HG03432 (cell line): ENCODE results near the gene DPT.
"Not testable (repeated sequence)": the region's sequence is repeated elsewhere in the genome, so short reads cannot be mapped to it uniquely, and the experiment has no call there.

Source experiments
- ATAC-seq: cut with Tn5 transposase; IDR thresholded peaks from one replicate; pipeline ENCODE4 v1.9.1; 2021; ENCODE audit warnings: mild to moderate bottlenecking, moderate library complexity; ENCODE audit not compliant: unreplicated experiment

The DPT gene

GRCh38 chr1:168728473-168729404, at the start of gene DPT:
DPT (minus strand) TSS chr1:168729206; CDS start chr1:168729174, 32 bp downstream.
- no peak for ATAC-seq

- no peak for ATAC-seq
These were observed 46.4 kb upstream of the DPT start for GRCh38 chr1:168775366-168775765.

GRCh38 chr1:168774241-168774640, 45.2 kb upstream of the DPT start:
- no peak for ATAC-seq

- ATAC-seq, result no peak
These were observed 43.5 kb upstream of the DPT start for GRCh38 chr1:168772428-168773060.

- no peak for ATAC-seq
These were observed 42.2 kb upstream of the DPT start for GRCh38 chr1:168771104-168771630.

- ATAC-seq, result not testable (repeated sequence)
These were observed 40.9 kb upstream of the DPT start for GRCh38 chr1:168769893-168770292.

- ATAC-seq, result no peak
These were observed 39.0 kb upstream of the DPT start for GRCh38 chr1:168767894-168768584.

- no peak for ATAC-seq
These were observed 37.6 kb upstream of the DPT start for GRCh38 chr1:168766568-168766967.

GRCh38 chr1:168763031-168763430, 34.0 kb upstream of the DPT start:
- no peak for ATAC-seq

GRCh38 chr1:168762473-168762872, 33.5 kb upstream of the DPT start:
- no peak for ATAC-seq

GRCh38 chr1:168760781-168761180, 31.8 kb upstream of the DPT start:
- ATAC-seq, result no peak

- ATAC-seq, result no peak
These were observed 31.2 kb upstream of the DPT start for GRCh38 chr1:168760241-168760640.

GRCh38 chr1:168759077-168759476, 30.1 kb upstream of the DPT start:
- ATAC-seq, result no peak

- no peak for ATAC-seq
These were observed 29.5 kb upstream of the DPT start for GRCh38 chr1:168758503-168758902.

GRCh38 chr1:168755800-168756418, 26.9 kb upstream of the DPT start:
- ATAC-seq, result no peak

GRCh38 chr1:168752171-168752832, 23.3 kb upstream of the DPT start:
- ATAC-seq, result no peak

GRCh38 chr1:168751195-168751650, 22.2 kb upstream of the DPT start:
- ATAC-seq, result no peak

GRCh38 chr1:168742994-168743650, 14.1 kb upstream of the DPT start:
- no peak for ATAC-seq

GRCh38 chr1:168742386-168742785, 13.4 kb upstream of the DPT start:
- no peak for ATAC-seq

- no peak for ATAC-seq
These were observed 10.9 kb upstream of the DPT start for GRCh38 chr1:168739908-168740307.
